Spleen (tissue), 7 donors: ENCODE measurements around the gene SORL1.
A peak's percentile ranks its signal among the peaks of the same experiment; 100 is the strongest.

Experiments used
- POLR2A ChIP-seq, 3 donors: fragments of 450-650 bp; IDR thresholded peaks; one replicate each; pipeline ENCODE4 v1.5.1; 2017; ENCODE audit warnings: antibody characterized with exemption in 3 of 3, mild to moderate bottlenecking in 1 of 3
- POLR2AphosphoS5 ChIP-seq, 3 donors: sonication (generic); formaldehyde crosslinking; IDR thresholded peaks; one replicate each; pipeline ENCODE4 v1.5.1; 2017; ENCODE audit warnings: antibody characterized with exemption in 3 of 3
- TF ChIP-seq, protein P1 (sequence below), 11 experiments: fragments of 200-600 bp in 7 of 11; fragments of 450-650 bp in 4 of 11; sonication (generic) in 4 of 11; IDR thresholded peaks in 8 of 11; conservative IDR thresholded peaks in 3 of 11; 1 replicate in 7 of 11; 2 replicates in 4 of 11; pipeline versions ENCODE4 v1.4.0 to v1.8.0; 2016 to 2021; ENCODE audit warnings: antibody characterized with exemption in 11 of 11, inconsistent platforms in 4 of 11, mild to moderate bottlenecking in 1 of 11
- donor health status: DM: no; HTN: no; CAD: no; lungs with moderate emphysema.
- donor health status: DM: no; HTN: no; CAD: no.
- donor health status: DM: no; HTN: no; CAD: no.

DNA sequence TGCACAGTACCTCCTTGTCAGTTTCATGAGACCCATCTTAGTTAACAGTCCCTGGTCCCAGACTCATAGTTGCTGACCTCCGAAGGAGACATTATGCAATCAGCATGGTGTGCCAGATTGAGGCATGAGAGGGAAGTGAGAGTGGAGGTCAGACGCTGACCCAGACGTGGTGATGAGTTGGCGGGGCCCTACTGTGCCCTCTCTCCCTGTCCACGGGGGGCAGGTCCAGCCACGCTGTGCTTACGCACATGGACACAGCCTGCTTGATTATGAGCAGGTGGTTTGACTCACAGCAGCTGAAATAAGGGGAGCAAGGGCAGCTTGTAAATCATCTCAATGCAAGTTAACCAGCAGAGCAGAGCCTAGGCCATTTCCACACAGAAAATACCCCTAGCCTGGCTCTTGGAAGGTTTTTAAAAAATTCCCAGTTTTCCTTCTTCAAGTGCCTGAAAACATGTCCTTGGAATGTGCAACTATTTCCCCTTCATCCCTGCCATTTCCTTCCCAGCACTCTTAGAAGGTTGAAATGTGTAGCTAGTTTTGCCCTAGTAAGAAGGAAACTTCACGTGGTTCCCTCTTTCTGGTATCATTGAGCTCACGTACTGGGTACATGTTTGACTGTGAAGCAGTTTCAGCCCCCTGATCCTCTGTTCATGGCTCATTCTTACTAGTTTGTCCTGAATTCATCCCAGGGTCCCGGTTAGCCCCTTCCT, 123.3 kb downstream of the SORL1 start:
- TF ChIP-seq, protein P1, sequence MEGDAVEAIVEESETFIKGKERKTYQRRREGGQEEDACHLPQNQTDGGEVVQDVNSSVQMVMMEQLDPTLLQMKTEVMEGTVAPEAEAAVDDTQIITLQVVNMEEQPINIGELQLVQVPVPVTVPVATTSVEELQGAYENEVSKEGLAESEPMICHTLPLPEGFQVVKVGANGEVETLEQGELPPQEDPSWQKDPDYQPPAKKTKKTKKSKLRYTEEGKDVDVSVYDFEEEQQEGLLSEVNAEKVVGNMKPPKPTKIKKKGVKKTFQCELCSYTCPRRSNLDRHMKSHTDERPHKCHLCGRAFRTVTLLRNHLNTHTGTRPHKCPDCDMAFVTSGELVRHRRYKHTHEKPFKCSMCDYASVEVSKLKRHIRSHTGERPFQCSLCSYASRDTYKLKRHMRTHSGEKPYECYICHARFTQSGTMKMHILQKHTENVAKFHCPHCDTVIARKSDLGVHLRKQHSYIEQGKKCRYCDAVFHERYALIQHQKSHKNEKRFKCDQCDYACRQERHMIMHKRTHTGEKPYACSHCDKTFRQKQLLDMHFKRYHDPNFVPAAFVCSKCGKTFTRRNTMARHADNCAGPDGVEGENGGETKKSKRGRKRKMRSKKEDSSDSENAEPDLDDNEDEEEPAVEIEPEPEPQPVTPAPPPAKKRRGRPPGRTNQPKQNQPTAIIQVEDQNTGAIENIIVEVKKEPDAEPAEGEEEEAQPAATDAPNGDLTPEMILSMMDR (IDR thresholded peaks at IDR 0.05 in 8 of 11, conservative IDR thresholded peaks at IDR 0.05 in 3 of 11), result no peak
- peak; percentile 79 to 87 (median 84) for TF ChIP-seq POLR2AphosphoS5 (IDR thresholded peaks at IDR 0.05)
- TF ChIP-seq POLR2A (IDR thresholded peaks at IDR 0.05), result no peak
